Stimulated activated CD4-positive, alpha-beta T cell treated with anti-CD3 and anti-CD28 coated beads, TNF-alpha, amount 100 ng/mL, for 48 hours (primary cell): ENCODE results near the gene TLX2.
"Not testable (repeated sequence)": the region's sequence is repeated elsewhere in the genome, so short reads cannot be mapped to it uniquely, and the experiment has no call there.

Source experiments
- DNase-seq, 3 donors: peaks; one replicate each; pipeline ENCODE4 v3.0.0-alpha.2; 2020; ENCODE audit warnings: low read depth in 3 of 3

Gene TLX2

GRCh38 chr2:74554820-74555531, 40.7 kb downstream of the TLX2 start:
- peak in 1 of 3 donors; percentile 46 for DNase-seq

GRCh38 chr2:74555610-74556103, 41.4 kb downstream of the TLX2 start:
- no peak for DNase-seq

- DNase-seq, result no peak
Observed at GRCh38 chr2:74556159-74556558, 41.9 kb downstream of the TLX2 start.

- DNase-seq, result no peak
Observed at GRCh38 chr2:74556831-74557370, 42.7 kb downstream of the TLX2 start.

GRCh38 chr2:74558284-74559230, 44.3 kb downstream of the TLX2 start:
- DNase-seq, result no peak

GRCh38 chr2:74559912-74560311, 45.7 kb downstream of the TLX2 start:
- no peak for DNase-seq

- DNase-seq, result no peak
Observed at GRCh38 chr2:74560591-74560990, 46.3 kb downstream of the TLX2 start.

- DNase-seq, result not testable (repeated sequence)
Observed at GRCh38 chr2:74561022-74561421, 46.8 kb downstream of the TLX2 start.

- DNase-seq, result no peak
Observed at GRCh38 chr2:74562126-74562775, 48.0 kb downstream of the TLX2 start.

- DNase-seq, result no peak
Observed at GRCh38 chr2:74564222-74564621, 50.0 kb downstream of the TLX2 start.

- DNase-seq, result no peak
Observed at GRCh38 chr2:74566076-74566753, 52.0 kb downstream of the TLX2 start.

- DNase-seq, result no peak
Observed at GRCh38 chr2:74566754-74567085, 52.5 kb downstream of the TLX2 start.
